ENCODE measurements around the gene HIVEP2.

HIVEP2 gene

DNA sequence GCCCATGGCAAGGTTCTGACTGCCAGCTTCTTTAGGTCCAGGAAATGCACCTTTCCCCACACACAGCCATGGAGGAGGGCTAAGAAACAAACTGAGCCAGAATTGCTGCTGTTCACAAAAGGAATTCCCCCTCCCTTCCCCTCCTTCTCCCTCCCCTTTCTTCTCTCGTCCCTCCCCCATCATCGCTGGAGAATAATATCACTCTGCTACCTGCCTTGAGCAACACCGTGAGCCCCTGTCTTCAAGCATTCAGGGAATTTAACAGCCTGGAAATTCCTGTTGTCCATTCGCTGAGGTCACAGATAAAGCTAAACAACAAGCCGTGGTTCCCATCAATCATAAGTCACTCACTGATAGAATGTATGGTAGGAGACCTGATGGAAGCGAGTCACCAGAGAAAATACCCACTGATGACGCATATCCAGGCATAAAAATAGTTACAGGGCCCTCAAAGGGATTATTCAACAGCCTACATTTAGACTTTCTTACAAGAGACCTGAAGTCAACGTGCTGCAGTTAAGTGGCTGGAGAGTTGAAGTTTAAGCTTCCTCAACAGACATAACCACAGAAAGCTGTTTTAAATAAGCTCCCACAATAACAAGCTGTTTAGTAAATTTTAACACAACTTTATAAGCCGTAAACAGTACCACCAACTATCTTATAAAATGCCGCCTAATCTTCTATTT lies 59.7 kb downstream of the HIVEP2 start:
- TF ChIP-seq, protein P1, sequence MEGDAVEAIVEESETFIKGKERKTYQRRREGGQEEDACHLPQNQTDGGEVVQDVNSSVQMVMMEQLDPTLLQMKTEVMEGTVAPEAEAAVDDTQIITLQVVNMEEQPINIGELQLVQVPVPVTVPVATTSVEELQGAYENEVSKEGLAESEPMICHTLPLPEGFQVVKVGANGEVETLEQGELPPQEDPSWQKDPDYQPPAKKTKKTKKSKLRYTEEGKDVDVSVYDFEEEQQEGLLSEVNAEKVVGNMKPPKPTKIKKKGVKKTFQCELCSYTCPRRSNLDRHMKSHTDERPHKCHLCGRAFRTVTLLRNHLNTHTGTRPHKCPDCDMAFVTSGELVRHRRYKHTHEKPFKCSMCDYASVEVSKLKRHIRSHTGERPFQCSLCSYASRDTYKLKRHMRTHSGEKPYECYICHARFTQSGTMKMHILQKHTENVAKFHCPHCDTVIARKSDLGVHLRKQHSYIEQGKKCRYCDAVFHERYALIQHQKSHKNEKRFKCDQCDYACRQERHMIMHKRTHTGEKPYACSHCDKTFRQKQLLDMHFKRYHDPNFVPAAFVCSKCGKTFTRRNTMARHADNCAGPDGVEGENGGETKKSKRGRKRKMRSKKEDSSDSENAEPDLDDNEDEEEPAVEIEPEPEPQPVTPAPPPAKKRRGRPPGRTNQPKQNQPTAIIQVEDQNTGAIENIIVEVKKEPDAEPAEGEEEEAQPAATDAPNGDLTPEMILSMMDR (IDR thresholded peaks at IDR 0.05), result no peak

DNA sequence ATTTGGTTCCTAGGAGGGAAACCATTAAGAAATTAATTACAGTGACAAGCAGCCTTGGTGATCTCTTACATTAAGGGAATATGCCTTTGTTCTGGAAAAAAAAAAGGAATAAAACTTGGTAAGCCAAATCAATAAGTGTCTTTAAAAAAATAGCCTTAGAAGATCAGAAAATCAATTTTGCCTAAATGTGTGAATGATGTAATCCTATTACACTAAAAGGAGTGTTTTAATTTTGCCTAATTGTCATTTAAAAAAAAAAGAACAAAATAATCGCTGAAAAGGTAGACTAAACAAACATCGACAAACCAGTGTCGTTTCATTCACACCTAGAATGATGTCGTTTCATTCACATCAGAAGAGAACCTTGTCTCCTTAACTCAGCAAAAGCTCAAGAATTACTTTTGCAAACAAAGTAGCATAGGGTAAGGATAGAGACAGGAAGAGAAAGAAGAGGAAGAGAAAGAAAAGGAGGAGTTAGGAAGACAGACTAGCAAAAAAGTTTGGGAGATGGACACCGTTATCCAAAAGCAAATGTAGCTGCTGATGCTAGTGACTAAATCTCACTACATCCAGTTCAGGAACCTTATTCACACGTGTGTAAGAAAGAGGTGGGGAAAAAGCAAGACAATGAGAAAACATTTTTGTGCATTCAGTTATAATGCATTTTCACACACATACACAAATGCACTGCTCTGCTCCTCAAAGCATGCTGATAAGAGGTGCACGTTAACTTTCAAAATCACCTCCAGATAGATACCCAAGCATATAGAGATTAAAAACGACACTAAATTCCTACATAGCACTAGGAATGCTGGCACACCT lies 60.6 kb downstream of the HIVEP2 start:
- TF ChIP-seq, protein P1 (IDR thresholded peaks at IDR 0.05), result no peak

GRCh38 chr6:142883011-142883410 lies 62.0 kb downstream of the HIVEP2 start:
- TF ChIP-seq, protein P1 (IDR thresholded peaks at IDR 0.05), result no peak

DNA sequence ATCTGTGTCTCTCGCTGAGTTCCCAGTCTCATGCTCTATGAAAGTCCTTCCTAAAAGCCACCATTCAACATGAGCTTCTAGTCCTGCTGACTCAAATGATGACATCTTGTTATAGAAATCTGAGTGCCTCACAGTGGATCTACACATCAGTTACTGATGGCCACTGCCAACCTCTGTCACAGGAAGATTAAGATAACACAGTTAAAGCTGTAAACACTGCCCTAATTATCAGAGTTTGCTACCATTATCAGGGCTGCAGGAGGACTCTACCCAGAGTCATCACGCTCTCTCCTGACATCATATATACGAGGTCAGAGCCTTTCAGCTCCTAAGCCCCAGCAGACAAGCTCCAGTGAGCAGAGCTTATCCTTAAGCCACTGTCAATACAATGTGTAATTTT lies 63.2 kb downstream of the HIVEP2 start:
- TF ChIP-seq, protein P1 (IDR thresholded peaks at IDR 0.05), result no peak

DNA sequence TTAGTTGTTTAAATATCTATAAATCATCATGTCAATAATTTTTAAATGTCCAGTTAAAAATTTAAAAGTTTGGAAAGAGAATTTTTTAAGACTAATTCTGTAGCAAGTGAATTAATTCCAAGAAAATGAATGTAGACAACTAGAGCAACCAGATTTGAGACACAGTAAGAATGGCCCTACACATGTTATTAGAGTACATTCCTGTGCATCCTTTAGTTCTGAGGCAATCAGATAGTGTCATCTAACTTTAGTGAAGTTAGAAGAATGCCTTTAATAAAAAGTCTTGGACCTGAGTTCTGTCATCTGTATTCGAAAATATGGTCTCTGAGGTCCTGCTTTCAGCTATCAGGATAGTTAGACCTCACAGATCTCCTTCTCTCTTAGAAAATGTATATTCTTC lies 63.7 kb downstream of the HIVEP2 start:
- TF ChIP-seq, protein P1 (IDR thresholded peaks at IDR 0.05), result no peak

GRCh38 chr6:142880201-142880600 lies 64.8 kb downstream of the HIVEP2 start:
- TF ChIP-seq, protein P1 (IDR thresholded peaks at IDR 0.05), result no peak

DNA sequence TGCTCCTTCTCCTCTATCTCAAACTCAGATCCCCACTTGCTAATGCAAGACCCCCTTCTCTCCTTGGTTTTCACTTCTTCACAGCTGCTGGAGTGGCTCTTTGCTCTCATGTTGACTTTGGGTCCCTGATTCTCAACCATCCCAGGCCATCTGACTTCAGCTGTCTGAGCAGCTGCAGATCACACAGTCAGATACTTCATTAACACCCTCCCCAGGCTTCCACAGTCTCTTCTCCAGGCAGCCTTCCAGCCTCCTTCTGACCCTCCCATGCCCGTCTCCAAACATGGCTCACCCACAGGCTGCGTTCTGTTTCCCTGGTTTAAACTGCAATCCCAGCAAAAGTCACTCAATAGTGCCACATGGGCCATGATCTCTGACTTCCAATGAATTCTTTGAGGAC lies 65.4 kb downstream of the HIVEP2 start:
- TF ChIP-seq, protein P1 (IDR thresholded peaks at IDR 0.05), result no peak

Data from LNCAP (cell line).